ENCODE results near the gene RAD54L.

RAD54L gene

DNA sequence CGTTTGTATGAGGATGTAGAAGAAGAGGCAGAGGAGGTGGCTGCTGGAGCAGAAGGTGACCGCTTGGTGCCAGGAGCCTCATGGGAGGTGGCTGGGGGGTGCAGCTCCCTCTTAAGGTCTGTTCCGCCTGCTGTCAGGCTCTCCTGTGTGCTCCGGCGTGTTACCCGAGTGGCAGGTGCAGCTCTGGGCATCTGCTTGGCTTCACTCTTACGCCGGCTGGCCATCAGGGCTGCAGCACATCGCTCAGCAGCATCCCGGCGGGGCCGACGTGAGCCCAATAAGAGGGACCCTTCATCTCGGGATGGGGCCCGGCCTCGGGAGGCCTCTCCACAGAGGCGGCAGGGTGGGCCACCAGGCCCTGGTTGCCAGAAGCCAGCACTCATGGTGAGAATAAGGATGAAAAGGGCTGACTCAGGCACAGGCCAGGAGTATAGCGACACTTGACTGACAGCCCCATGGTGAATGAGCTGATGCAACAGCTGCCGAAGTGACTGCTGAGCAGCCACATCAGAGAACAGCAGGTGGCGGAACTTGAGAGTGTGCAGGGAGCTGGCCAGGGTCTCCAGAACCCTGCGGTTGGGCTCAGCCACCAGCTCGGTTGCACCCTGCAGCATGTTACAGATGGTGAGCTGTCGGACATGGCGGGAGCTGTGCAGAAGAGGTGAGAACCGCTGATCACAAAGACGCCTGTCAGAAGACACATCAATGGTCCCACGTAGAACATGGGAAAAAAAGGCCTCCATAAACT lies 38.3 kb downstream of the RAD54L start:
- H3K9me3 ChIP-seq (ENCODE audit: control insufficient read depth, insufficient read depth, low read length), result no peaks in the 10 kb centered on the region
- no peaks in the 10 kb centered on the region for H3K27me3 ChIP-seq (ENCODE audit: control insufficient read depth, insufficient read depth, low read length)
- H3K36me3 ChIP-seq (ENCODE audit: control insufficient read depth, insufficient read depth, low read length), result peaks cover 52% of the 10 kb centered on the region
- no peak overlapping the region for H3K9ac ChIP-seq (ENCODE audit: low read depth, low read length)
- no peaks in the 10 kb centered on the region for H3K4me1 ChIP-seq (ENCODE audit: control insufficient read depth, insufficient read depth, low read length)
- H3K4me3 ChIP-seq (ENCODE audit: low read depth, low read length), result no peak overlapping the region
- H3K27ac ChIP-seq (ENCODE audit: low read depth, low read length), result peak overlapping the region; percentile 56

DNA sequence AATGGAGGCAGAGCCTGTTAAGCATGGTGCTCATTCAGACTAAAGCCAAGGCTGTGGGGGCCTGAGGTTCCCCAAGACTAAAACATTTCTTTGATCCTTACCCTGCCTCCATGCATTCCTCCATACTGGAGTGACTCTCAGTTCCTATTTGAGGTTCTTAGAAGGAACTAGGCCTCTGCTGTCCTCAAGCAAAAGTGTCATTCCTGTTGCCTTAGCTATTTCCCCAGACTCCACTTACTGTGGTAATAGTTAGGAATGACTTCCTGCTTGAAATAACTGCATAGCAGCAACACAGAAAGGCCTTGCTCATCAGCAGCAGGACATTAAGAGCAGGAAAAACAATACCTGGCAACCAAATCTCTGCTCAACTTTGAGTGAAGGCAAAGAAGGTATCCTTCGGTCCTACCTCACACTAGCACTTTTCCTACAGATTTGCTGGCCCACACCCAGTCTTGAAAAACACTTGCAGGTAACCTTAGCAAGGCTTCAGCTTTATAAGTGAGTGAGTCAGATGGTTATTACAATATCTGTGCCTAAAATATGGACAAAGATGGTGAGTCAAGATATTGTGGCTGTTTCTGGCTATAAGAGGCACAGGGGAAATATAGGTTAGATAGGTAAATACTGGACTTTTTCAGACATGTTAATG lies 41.0 kb downstream of the RAD54L start:
- Histone ChIP-seq H3K27ac (ENCODE audit: low read depth, low read length) (peak overlapping the region; percentile 26), H3K9me3 (ENCODE audit: control insufficient read depth, insufficient read depth, low read length) (no peaks in the 10 kb centered on the region), H3K4me1 (ENCODE audit: control insufficient read depth, insufficient read depth, low read length) (no peaks in the 10 kb centered on the region), H3K36me3 (ENCODE audit: control insufficient read depth, insufficient read depth, low read length) (peaks cover 44% of the 10 kb centered on the region), H3K4me3 (ENCODE audit: low read depth, low read length) (no peak overlapping the region), H3K27me3 (ENCODE audit: control insufficient read depth, insufficient read depth, low read length) (no peaks in the 10 kb centered on the region), H3K9ac (ENCODE audit: low read depth, low read length) (no peak overlapping the region)

GRCh38 chr1:46289134-46289494 lies 41.6 kb downstream of the RAD54L start:
- Histone ChIP-seq H3K36me3 (ENCODE audit: control insufficient read depth, insufficient read depth, low read length) (peaks cover 44% of the 10 kb centered on the region), H3K9me3 (ENCODE audit: control insufficient read depth, insufficient read depth, low read length) (no peaks in the 10 kb centered on the region), H3K9ac (ENCODE audit: low read depth, low read length) (no peak overlapping the region), H3K4me1 (ENCODE audit: control insufficient read depth, insufficient read depth, low read length) (no peaks in the 10 kb centered on the region), H3K27me3 (ENCODE audit: control insufficient read depth, insufficient read depth, low read length) (no peaks in the 10 kb centered on the region), H3K4me3 (ENCODE audit: low read depth, low read length) (no peak overlapping the region), H3K27ac (ENCODE audit: low read depth, low read length) (no peak overlapping the region)

GRCh38 chr1:46289976-46290375 lies 42.4 kb downstream of the RAD54L start:
- H3K27ac ChIP-seq (ENCODE audit: low read depth, low read length), result no peak overlapping the region
- H3K4me1 ChIP-seq (ENCODE audit: control insufficient read depth, insufficient read depth, low read length), result no peaks in the 10 kb centered on the region
- H3K9ac ChIP-seq (ENCODE audit: low read depth, low read length), result no peak overlapping the region
- H3K36me3 ChIP-seq (ENCODE audit: control insufficient read depth, insufficient read depth, low read length), result peaks cover 40% of the 10 kb centered on the region
- H3K27me3 ChIP-seq (ENCODE audit: control insufficient read depth, insufficient read depth, low read length), result no peaks in the 10 kb centered on the region
- no peaks in the 10 kb centered on the region for H3K9me3 ChIP-seq (ENCODE audit: control insufficient read depth, insufficient read depth, low read length)
- no peak overlapping the region for H3K4me3 ChIP-seq (ENCODE audit: low read depth, low read length)

DNA sequence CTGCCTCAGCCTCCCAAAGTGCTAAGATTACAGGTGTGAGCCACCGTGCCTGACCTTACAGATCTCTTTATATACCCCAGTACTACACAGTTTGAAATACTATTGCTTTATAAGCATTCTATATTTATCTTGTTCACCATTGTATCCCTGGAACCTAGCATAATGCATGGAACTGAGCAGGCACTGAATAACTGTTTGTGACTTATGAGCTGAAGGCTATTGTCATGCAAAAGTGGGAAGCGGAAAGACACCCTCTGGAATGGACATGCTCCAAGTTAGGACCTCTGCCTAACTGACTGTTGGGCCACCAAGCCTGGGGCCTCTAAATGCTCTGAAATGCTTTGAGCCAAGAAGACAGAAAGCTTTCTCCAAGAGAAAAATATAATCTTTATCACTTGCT lies 47.7 kb downstream of the RAD54L start:
- H3K4me1 ChIP-seq (ENCODE audit: control insufficient read depth, insufficient read depth, low read length), result peaks cover 14% of the 10 kb centered on the region
- no peak overlapping the region for H3K27ac ChIP-seq (ENCODE audit: low read depth, low read length)
- H3K4me3 ChIP-seq (ENCODE audit: low read depth, low read length), result no peak overlapping the region
- no peak overlapping the region for H3K9ac ChIP-seq (ENCODE audit: low read depth, low read length)
- no peaks in the 10 kb centered on the region for H3K27me3 ChIP-seq (ENCODE audit: control insufficient read depth, insufficient read depth, low read length)
- no peaks in the 10 kb centered on the region for H3K9me3 ChIP-seq (ENCODE audit: control insufficient read depth, insufficient read depth, low read length)
- peaks cover 42% of the 10 kb centered on the region for H3K36me3 ChIP-seq (ENCODE audit: control insufficient read depth, insufficient read depth, low read length)

DNA sequence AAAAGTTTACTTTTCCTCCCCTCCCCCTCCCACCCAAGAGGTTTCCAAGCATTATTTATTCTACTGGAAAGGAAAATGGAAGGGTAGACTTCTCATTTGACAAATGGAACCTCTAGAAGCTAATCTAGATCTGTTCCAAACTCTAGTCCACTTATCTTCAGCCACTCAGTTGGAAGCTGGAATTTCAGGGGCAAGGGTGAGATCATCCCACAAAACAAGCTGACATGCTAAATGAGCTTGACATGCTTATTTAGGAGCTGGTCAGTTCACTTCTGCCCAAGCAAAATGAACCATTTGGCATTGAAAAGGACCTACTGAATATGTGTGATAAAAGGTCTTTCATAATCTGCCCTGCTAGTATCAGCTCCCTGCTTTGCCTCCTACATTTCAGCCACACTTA lies 50.8 kb downstream of the RAD54L start:
- Histone ChIP-seq H3K36me3 (ENCODE audit: control insufficient read depth, insufficient read depth, low read length) (peaks cover 37% of the 10 kb centered on the region), H3K9ac (ENCODE audit: low read depth, low read length) (no peak overlapping the region), H3K27me3 (ENCODE audit: control insufficient read depth, insufficient read depth, low read length) (no peaks in the 10 kb centered on the region), H3K27ac (ENCODE audit: low read depth, low read length) (peak overlapping the region; percentile 29), H3K9me3 (ENCODE audit: control insufficient read depth, insufficient read depth, low read length) (no peaks in the 10 kb centered on the region), H3K4me1 (ENCODE audit: control insufficient read depth, insufficient read depth, low read length) (peaks cover 22% of the 10 kb centered on the region), H3K4me3 (ENCODE audit: low read depth, low read length) (no peak overlapping the region)

DNA sequence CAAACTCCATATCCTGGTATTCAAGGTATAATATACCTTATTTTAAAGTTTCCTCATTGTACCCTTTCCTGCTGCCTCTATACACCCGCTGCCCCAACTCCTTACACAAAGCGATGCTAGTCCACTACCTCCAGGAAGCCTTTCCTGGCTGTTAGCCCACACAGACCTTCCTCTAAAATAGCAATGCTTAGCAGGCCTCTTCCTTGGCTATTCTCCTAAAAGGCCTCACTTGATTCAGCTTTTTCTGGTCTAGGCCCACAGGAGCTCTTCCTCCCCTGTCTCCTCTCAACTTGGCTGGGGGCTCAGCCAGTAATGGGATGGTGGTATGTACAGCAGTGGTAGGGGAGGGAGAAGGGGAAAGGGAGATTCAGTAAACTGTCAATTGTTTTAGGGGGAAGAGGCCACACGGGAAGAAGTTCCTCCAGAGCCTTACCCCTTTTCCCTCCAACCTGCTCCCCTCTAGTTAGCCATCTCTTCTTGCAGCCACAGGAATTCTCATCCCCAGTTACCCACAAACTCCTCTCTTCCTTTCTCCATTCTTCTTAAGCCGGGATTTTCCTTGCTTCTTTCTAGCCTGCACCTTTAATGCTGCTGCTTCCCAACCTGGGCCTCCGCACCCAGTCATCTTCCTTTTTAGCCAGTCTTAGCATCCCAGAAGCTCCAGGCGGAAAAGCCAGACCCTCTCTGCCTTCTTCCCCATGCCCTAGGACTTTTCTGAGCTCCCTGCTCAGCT lies 53.3 kb downstream of the RAD54L start:
- H3K27ac ChIP-seq (ENCODE audit: low read depth, low read length), result peak overlapping the region; percentile 93
- H3K36me3 ChIP-seq (ENCODE audit: control insufficient read depth, insufficient read depth, low read length), result peaks cover 22% of the 10 kb centered on the region
- H3K4me1 ChIP-seq (ENCODE audit: control insufficient read depth, insufficient read depth, low read length), result peaks cover 24% of the 10 kb centered on the region
- no peaks in the 10 kb centered on the region for H3K9me3 ChIP-seq (ENCODE audit: control insufficient read depth, insufficient read depth, low read length)
- no peaks in the 10 kb centered on the region for H3K27me3 ChIP-seq (ENCODE audit: control insufficient read depth, insufficient read depth, low read length)
- peak overlapping the region; percentile 96; the same call in 1 of the 2 replicates for H3K9ac ChIP-seq (ENCODE audit: low read depth, low read length)
- peak overlapping the region; percentile 92 for H3K4me3 ChIP-seq (ENCODE audit: low read depth, low read length)

DNA sequence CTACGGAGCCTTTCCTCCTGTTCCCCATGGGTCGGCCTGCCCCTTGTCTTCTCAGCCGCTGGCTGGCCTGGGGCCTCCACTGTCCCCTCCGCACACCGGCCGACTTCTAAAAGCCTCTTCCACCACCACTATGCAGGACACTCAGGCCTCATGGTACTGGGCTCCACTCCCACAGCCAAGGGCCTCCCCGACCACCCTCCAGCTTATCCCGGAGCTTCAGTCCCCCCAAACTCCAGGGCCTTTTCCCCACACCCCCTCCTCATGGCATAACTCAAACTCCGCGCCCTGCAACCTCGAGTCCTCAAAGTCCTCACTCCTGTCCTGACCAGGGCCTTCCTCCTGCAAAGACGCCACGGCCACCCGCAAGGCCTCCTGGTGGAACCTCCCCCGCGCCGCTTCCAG lies 53.8 kb downstream of the RAD54L start:
- Histone ChIP-seq H3K27ac (ENCODE audit: low read depth, low read length) (peak overlapping the region; percentile 93), H3K27me3 (ENCODE audit: control insufficient read depth, insufficient read depth, low read length) (no peaks in the 10 kb centered on the region), H3K9ac (ENCODE audit: low read depth, low read length) (peak overlapping the region; percentile 96), H3K36me3 (ENCODE audit: control insufficient read depth, insufficient read depth, low read length) (peaks cover 21% of the 10 kb centered on the region), H3K4me3 (ENCODE audit: low read depth, low read length) (peak overlapping the region; percentile 92), H3K9me3 (ENCODE audit: control insufficient read depth, insufficient read depth, low read length) (no peaks in the 10 kb centered on the region), H3K4me1 (ENCODE audit: control insufficient read depth, insufficient read depth, low read length) (peaks cover 27% of the 10 kb centered on the region)

- Histone ChIP-seq H3K9me3 (ENCODE audit: control insufficient read depth, insufficient read depth, low read length) (no peaks in the 10 kb centered on the region), H3K4me1 (ENCODE audit: control insufficient read depth, insufficient read depth, low read length) (peaks cover 27% of the 10 kb centered on the region), H3K9ac (ENCODE audit: low read depth, low read length) (peak overlapping the region; percentile 96), H3K36me3 (ENCODE audit: control insufficient read depth, insufficient read depth, low read length) (peaks cover 20% of the 10 kb centered on the region), H3K4me3 (ENCODE audit: low read depth, low read length) (peak overlapping the region; percentile 92), H3K27me3 (ENCODE audit: control insufficient read depth, insufficient read depth, low read length) (no peaks in the 10 kb centered on the region), H3K27ac (ENCODE audit: low read depth, low read length) (peak overlapping the region; percentile 93)
These were observed 54.5 kb downstream of the RAD54L start for GRCh38 chr1:46301808-46302640.

- H3K27me3 ChIP-seq (ENCODE audit: control insufficient read depth, insufficient read depth, low read length), result no peaks in the 10 kb centered on the region
- H3K4me1 ChIP-seq (ENCODE audit: control insufficient read depth, insufficient read depth, low read length), result peaks cover 32% of the 10 kb centered on the region
- peaks cover 20% of the 10 kb centered on the region for H3K36me3 ChIP-seq (ENCODE audit: control insufficient read depth, insufficient read depth, low read length)
- no peaks in the 10 kb centered on the region for H3K9me3 ChIP-seq (ENCODE audit: control insufficient read depth, insufficient read depth, low read length)
- peak overlapping the region; percentile 96 for H3K9ac ChIP-seq (ENCODE audit: low read depth, low read length)
- peak overlapping the region; percentile 93 for H3K27ac ChIP-seq (ENCODE audit: low read depth, low read length)
- peak overlapping the region; percentile 92 for H3K4me3 ChIP-seq (ENCODE audit: low read depth, low read length)
These were observed 55.1 kb downstream of the RAD54L start for GRCh38 chr1:46302641-46303037.

Data from HUES48 (cell line).